H7 (cell line): Measurements from ENCODE around the gene OR4C5. TPM values are rescaled to one million over a fixed set of nuclear protein-coding genes. Genes with fewer than 3 reads are reported as not detected.
"Not testable (repeated sequence)": the region's sequence is repeated elsewhere in the genome, so short reads cannot be mapped to it uniquely, and the experiment has no call there.

Experiments
- DNase-seq: peaks from one replicate; pipeline ENCODE4 v3.0.0; 2012
- H3K27me3 ChIP-seq: 2 replicates; pipeline ENCODE4 v1.6.0; 2011; ENCODE audit warnings: mild to moderate bottlenecking, low read length; ENCODE audit not compliant: control insufficient read depth, insufficient read depth
- H3K36me3 ChIP-seq: replicated peaks from 2 replicates; pipeline ENCODE4 v1.5.1; 2011; ENCODE audit warnings: low read length; ENCODE audit not compliant: control insufficient read depth, insufficient read depth
- H3K4me3 ChIP-seq: 2 replicates; pipeline ENCODE4 v1.5.1; 2011; ENCODE audit warnings: low read depth, mild to moderate bottlenecking, control low read depth, low read length, moderate library complexity; ENCODE audit not compliant: insufficient read depth
- total RNA-seq: library from RNA; depleted of rRNA; stranded (reverse); fragments of >200 nt; shearing (Covaris generic); gene quantifications from 2 replicates; pipeline ENCODE4 v1.2.3, GENCODE V29; 2014; rRNA removed

OR4C5 gene
- not detected in 2 replicates for total RNA-seq

DNA sequence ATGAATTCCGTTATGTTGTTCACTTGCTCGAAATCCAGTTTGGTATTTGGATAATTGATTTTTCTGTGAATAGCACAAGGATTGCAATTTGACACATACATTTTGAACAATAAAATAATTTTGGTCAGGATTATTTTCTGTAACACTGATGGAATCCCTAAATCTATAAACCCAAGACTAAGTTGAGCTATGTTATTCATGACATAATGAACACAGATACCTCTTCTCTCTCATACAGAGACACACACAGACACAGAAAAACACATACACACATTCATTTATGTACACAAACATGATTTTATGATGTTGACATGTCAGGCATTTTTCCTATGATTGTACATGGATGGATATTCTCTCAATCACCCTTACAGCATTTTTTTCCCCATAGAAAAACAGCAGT, at the start of gene OR4C5:
TSS of gene OR4C5 (minus strand) at position 101 of the 400 bp plus-strand sequence. CDS start at position 101, 0 bp downstream.
- Histone ChIP-seq H3K36me3 (no peaks in the 10 kb centered on the region), H3K27me3 (no peaks in the 10 kb centered on the region), H3K4me3 (no peak within 1 kb of the TSS)
- no peak for DNase-seq

GRCh38 chr11:48384670-48385069, 18.4 kb upstream of the OR4C5 start:
- Histone ChIP-seq H3K27me3 (no peaks in the 10 kb centered on the region), H3K36me3 (no peaks in the 10 kb centered on the region), H3K4me3 (no peak overlapping the region)
- DNase-seq: no peak

DNA sequence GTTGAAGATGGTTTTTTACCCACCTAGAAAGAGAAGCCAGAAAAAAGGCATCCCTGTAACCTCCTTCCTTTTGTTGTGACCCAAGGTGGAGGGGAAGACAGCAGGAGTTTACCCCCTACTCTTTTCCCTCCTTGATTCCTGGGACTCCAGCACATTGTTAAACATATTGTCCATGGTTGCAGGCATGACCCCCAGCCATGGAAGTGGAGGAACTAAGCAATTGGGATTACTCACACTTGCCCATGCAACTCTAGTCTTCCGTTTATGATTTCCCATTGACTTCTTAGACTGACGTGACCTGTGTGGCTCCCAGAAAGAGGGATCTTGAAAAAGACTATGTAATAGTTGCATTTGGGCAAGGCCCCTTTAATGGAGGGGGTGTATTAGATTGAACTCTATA, 17.9 kb upstream of the OR4C5 start:
- not testable (repeated sequence) for H3K36me3 ChIP-seq, H3K27me3 ChIP-seq, DNase-seq, H3K4me3 ChIP-seq

GRCh38 chr11:48361289-48361688, 5.0 kb downstream of the OR4C5 start:
- not testable (repeated sequence) for H3K36me3 ChIP-seq, DNase-seq, H3K4me3 ChIP-seq, H3K27me3 ChIP-seq

- DNase-seq: no peak
- Histone ChIP-seq H3K4me3 (no peak overlapping the region), H3K36me3 (no peaks in the 10 kb centered on the region), H3K27me3 (no peaks in the 10 kb centered on the region)
Measured at GRCh38 chr11:48354677-48355076, 11.6 kb downstream of the OR4C5 start.

GRCh38 chr11:48354013-48354412, 12.3 kb downstream of the OR4C5 start:
- Histone ChIP-seq H3K36me3 (no peaks in the 10 kb centered on the region), H3K27me3 (no peaks in the 10 kb centered on the region), H3K4me3 (no peak overlapping the region)
- DNase-seq: no peak

- not testable (repeated sequence) for H3K36me3 ChIP-seq, DNase-seq, H3K27me3 ChIP-seq, H3K4me3 ChIP-seq
Measured at GRCh38 chr11:48346286-48346685, 20.0 kb downstream of the OR4C5 start.

- not testable (repeated sequence) for H3K4me3 ChIP-seq, H3K36me3 ChIP-seq, DNase-seq, H3K27me3 ChIP-seq
Measured at GRCh38 chr11:48342505-48342904, 23.8 kb downstream of the OR4C5 start.

GRCh38 chr11:48341466-48341865, 24.8 kb downstream of the OR4C5 start:
- Histone ChIP-seq H3K27me3 (no peaks in the 10 kb centered on the region), H3K36me3 (no peaks in the 10 kb centered on the region), H3K4me3 (no peak overlapping the region)
- DNase-seq: no peak

DNA sequence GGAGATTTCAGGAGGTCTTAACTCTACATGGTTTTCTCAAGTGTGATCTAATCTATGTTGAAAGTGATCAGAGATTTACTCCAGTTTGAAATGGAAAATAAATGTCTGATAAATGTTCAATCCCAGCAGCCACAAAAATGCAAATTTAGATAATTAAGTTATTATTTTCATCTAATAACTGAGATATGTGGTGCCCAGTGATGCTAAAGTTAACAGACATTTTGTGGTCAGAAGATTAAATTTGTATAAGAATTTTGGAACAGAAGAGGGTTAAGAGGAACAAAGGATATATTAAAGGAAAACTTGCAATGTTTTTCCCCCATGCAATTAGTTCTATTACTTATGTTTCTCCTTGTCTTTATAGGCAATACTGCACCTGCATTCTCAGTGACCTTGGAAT, 41.6 kb downstream of the OR4C5 start, which contains the start of gene OR4C3:
TSS of gene OR4C3 (plus strand) at position 301 of the 400 bp plus-strand sequence. CDS start 102 bp downstream, outside the sequence.
- not testable (repeated sequence) for DNase-seq, H3K27me3 ChIP-seq, H3K4me3 ChIP-seq, H3K36me3 ChIP-seq

GRCh38 chr11:48319813-48320212, 46.5 kb downstream of the OR4C5 start:
- not testable (repeated sequence) for H3K27me3 ChIP-seq, DNase-seq, H3K36me3 ChIP-seq, H3K4me3 ChIP-seq

Other genes with a start within 250 kb of the OR4C5 start
- gene OR4B1, start 149.7 kb downstream of the OR4C5 start, total RNA-seq: not detected in 2 replicates
- gene OR4X2, start 121.4 kb downstream of the OR4C5 start, total RNA-seq: 1.00 TPM in 1 of 2 replicates, not detected in the other
- gene OR4X1, start 102.6 kb downstream of the OR4C5 start, total RNA-seq: not detected in 2 replicates
- not detected in 2 replicates for gene OR4S1, start 60.2 kb downstream of the OR4C5 start, total RNA-seq
- not detected in 2 replicates for gene OR4C3, start 41.5 kb downstream of the OR4C5 start, total RNA-seq
- not detected in 2 replicates for gene OR4A47, start 122.3 kb upstream of the OR4C5 start, total RNA-seq